Renal cortical epithelial cell (primary cell): ENCODE measurements around the gene TMEM132D. TPM values are rescaled to one million over a fixed set of nuclear protein-coding genes. Genes with fewer than 3 reads are reported as not detected.
"Not testable (repeated sequence)": the region's sequence is repeated elsewhere in the genome, so short reads cannot be mapped to it uniquely, and the experiment has no call there.

Experiments
- DNase-seq: peaks from one replicate; pipeline ENCODE4 v3.0.0-alpha.2; 2011; ENCODE audit warnings: low read depth
- total RNA-seq: library from RNA; depleted of rRNA; stranded (reverse); fragments of >200 nt; gene quantifications from 2 replicates; pipeline ENCODE4 v1.2.3, GENCODE V29; 2014

The TMEM132D gene
- total RNA-seq, 1 donor from 2014 or later = 0.05 TPM

DNA sequence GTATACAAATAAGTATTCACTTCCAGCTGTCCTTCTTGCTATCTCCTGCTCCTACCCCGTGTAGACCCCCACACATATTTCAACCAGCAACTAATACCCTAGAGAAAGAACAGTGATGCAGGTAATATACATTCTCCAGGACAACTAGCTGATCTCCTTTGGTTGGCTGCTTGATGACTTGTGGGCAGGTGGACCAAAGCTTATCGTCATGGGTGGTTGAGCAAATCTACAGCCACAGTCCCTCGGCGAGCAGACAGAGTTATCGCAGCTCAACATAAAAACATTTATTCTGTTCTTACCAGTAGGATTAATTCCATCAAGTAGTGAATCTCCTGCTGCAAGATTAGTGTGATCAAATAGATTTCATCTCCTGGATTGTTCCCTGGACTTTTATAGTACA is 314.3 kb downstream of the TMEM132D start:
- DNase-seq = no peak

GRCh38 chr12:129588142-129588541 is 315.7 kb downstream of the TMEM132D start:
- DNase-seq = no peak

DNA sequence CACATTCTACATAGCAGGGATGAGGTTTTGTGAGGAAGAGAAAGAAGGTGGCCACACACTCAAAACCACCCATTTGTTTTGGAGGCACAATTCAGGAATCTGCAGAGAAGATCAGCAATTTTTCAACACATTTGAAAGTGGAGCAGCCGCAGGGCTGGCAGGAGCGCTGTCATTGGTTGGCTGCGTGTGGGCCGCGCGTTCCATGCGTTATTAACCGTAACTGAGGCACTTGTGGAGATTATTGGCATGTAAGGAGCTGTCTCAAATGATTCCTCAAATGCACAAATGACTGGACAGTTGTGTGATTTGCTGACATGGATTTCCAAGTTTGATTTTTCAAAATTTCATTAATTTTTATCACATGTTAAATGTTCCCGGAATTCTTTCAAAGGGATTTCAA is 318.5 kb downstream of the TMEM132D start:
- no peak for DNase-seq

DNA sequence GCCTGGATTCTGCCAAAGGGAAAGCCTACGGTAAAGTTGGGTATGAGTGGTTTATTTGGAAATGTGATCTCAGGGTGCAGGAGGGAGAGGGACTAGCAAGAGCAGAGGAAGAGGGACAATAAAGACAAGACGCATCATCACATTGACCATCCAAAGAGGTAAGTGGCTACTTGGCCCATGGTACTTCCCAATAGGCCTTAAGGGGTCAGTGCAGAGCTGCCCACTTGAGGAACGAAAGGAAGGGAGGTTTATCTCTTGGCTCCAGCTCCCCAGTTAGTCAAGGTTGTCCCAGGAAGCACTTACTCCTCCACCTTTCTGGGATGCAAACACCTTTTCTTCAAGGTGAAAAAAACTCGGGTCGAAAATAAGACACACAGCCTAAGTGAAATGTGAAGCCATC is 323.9 kb downstream of the TMEM132D start:
- DNase-seq = no peak

DNA sequence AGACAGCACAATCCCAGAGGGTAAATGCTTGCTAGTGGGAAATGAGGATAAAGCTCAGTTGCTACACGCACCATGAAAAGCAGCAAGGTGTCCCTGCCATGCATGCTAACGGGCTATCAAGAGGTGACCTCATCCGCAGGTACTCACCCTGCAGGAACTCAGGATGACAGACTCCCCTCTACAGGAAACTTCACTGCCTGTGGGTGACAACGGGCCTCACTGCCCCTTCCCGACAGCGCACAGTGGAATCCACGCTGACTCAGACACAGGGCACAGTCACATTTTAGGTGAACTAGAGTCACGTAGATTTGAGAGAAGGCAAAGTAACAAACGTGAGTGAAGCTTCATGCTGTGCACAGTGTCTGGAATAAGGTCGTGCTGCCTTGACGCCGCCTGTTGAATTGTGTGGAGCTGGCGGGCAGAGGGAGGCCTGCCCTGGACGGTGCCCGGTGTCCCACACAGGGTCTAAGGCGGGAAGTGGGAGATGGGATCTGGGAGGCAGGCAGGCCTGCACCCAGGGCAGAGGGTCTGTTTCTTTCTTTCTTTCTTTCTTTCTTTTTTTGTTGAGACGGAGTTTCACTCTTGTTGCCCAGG is 331.8 kb downstream of the TMEM132D start:
- no peak for DNase-seq

- DNase-seq = no peak
Measured at GRCh38 chr12:129570796-129571400, 332.9 kb downstream of the TMEM132D start.

DNA sequence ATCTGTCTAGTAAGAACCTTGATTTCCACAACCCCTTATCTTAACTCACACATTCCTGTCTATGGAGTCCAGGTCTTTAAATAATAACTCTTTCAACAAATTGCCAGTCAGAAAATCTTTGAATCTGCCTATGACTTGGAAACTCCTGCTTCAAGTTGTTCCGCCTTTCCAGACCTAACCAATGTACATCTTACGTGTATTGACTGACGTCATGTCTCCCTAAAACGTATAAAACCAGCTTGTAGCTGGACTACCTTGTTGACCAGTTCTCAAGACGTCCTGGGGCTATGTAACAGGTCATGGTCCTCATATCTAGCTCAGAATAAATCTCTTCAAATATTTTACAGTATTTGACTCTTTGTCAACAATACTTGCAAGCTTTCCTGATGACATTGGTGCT is 337.0 kb downstream of the TMEM132D start:
- no peak for DNase-seq

GRCh38 chr12:129564768-129565167 is 339.1 kb downstream of the TMEM132D start:
- no peak for DNase-seq

GRCh38 chr12:129563266-129563665 is 340.6 kb downstream of the TMEM132D start:
- DNase-seq = no peak

DNA sequence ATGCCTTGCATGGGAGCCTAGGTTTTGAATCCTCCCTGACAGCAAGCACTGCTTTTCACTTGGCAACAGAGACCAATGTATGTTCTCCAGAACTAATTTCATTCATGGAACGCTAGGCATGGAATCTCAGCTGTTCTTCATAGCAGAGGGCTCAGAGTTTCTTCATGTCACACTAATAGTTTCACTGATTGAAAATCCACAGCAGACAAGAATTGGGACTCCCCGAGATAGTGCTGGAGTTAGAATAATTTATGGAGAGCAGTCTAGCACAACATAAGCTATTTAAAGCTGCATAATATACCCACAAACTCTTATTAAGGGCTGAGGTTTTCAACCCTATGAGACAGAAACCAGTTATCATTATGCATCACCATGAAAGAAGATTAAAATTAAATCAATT is 342.5 kb downstream of the TMEM132D start:
- DNase-seq = no peak

DNA sequence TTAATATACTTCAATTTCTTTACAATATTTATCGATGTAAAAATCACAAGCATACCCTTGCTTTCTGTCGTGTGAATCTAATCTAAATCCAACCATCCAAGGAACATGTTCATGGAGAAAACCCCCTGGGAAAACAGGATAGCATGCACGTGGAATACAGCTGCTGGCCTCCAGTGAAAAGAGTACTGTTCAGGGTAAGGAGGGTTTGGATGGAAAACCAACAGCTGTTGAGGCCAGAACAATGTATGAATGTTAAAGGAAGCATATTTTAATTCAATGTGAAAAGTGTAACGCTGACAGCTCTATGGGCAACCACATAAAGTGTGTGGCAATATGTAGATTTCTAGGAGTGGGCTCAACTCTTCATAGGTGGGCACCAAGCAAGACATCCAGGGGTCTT is 344.0 kb downstream of the TMEM132D start:
- no peak for DNase-seq

DNA sequence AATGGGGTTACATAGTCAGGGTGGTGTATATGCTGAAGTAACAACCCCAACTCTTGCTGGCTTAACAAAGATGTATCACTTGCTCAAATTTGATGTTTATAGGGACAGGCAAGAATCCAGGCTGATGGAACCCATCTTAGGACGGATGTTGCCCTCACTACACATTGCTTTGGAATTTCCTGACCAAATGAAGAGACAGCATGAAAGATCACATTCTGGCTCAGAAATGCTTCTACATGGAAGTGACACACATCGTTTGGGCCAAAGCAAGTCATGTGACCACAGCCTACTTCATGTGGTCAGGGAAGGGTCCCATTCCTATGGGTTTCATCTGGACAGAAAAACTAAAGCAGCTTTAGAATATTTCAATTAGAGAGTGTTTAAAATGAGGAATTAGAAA is 345.8 kb downstream of the TMEM132D start:
- no peak for DNase-seq

DNA sequence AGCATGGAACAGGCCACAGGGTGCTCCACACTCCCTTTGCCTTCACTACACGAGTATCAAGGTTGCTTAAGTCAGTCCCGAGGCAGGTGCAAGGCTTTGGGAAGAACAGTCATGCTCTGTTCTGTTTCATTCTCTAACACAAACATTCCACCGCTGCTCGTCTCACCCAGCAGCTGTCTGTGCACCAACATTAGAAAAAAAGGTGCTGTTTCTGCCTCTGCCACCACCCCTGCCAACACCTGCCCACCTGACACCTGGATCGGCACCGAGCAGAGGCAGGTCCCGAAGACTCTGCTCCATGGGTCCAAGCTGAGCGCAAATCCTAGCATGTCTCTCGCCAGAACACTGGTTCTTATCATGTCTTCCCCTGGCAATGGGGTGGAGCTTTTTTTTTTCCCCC is 347.7 kb downstream of the TMEM132D start:
- no peak for DNase-seq

DNA sequence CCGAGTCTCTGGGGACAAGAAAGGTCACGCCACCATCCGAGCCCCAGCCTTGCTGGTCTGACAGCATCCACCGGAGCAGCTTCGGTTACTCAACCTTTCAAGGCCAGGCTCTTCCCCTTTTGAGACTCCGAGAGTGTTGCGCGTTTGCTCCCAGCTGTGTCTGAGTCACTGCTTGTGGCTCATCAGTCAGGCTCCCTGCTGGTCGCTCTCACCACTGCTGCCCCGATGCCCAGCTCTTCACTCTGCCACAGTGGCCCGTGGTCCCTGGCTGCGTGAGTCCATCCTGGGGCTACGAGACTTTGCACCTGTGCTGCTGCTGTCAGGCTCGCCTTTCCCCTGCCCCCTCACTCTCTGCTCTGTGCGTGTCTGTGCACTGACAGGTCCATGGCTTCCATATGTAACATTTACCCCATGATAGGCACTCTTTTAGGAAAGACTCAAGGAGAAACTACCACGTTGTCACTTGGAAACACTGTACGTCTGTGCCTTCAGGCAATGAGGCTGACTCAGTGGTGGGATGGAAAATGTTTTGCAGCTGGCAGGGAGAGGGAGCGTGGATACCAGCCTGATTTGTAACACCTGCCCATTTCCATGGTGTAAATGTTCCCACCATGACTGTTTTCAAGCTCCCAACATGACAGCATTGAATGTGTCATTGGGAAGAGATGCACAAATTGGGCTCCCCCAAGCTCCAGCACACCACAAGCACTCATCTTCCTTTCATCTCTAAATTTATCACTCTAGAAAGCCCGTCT is 350.7 kb downstream of the TMEM132D start:
- DNase-seq = no peak

DNA sequence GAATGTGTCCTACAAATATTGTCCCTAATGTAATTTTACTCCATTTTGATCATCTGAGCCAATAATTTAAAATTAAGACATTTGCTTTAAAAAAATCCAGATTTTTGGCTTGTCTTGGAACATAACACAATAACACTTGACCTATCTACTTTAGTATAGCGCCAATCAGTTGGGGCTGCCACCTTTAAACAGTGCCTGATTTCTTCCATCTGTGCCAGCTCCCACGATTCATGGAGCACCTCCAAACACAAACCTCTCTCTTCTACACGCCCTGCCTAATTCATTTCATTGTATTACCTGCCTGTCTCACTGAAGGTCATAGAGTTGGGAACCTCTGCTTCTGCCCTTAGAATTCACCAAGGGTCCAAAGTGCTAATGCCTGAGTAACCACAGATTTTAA is 352.4 kb downstream of the TMEM132D start:
- no peak for DNase-seq

- DNase-seq = no peak
Measured at GRCh38 chr12:129550353-129550752, 353.5 kb downstream of the TMEM132D start.

DNA sequence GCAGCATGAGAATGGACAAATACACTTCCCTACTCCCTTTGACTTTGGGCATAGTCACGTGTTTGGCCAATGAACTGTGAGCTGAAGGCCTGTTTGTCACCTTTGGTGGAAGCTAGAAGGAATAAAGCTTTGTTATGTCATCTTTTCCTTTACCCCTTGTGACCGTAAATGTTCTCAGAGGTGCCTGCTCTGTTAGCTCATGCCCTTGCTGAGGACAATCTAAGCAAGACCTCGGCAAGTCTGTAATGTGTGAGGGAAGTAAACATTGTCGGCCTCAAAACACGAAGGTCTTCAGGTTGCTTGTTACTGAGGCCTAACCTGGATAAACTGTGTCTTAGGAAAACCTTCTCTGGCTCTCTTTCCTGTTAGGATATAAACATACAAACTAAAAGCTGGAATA is 354.2 kb downstream of the TMEM132D start:
- no peak for DNase-seq

DNA sequence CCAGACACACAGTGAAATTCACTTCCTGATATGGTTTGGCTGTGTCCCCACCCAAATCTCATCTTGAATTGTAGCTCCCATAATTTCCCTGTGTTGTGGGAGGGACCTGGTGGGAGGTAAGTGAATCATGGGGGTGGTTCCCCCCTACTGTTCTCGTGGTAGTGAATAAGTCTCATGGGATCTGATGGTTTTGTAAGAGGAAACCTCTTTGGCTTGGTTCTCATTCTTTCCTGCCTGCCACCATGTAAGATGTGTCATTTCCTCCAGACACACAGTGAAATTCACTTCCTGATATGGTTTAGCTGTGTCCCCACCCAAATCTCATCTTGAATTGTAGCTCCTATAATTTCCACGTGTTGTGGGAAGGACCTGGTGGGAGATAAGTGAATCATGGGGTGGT is 354.8 kb downstream of the TMEM132D start:
- DNase-seq = not testable (repeated sequence)

DNA sequence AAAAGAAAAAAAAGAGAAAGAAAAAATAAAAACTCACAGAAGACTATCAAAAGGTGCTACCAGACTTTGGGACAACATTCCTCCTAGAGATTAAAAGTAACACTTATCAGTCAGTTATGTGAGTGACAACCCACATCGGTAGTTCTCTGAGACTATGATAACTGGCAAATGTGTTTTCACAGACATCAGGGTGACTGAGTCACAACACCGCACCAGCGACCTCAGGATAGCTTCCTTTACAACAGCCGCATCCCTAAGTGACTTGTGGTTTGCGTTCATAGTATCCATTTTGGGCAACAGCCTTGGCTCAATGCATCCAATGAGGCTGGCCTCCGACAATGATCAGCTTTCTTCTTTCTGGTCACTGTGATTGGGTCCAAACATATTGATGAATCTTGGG is 359.1 kb downstream of the TMEM132D start:
- DNase-seq = no peak

GRCh38 chr12:129540954-129541353 is 362.9 kb downstream of the TMEM132D start:
- DNase-seq = no peak

DNA sequence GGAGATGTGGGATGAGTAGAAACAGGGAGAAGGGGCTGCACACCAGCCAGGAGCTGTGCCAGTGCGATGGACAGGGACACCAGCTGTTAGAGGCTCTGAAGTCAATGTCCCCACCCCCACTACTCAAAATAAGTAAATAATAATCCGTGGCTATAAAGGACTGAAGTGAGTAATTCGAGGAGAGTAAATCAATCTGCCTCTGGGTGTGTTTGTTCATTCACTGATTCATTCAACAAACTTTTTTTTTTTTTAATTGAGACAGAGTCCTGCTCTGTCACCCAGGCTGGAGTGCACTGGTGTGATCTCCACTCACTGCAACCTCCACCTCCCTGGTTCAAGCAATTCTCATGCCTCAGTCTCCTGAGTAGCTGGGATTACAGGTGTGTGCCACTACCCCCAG is 363.6 kb downstream of the TMEM132D start:
- DNase-seq = no peak

DNA sequence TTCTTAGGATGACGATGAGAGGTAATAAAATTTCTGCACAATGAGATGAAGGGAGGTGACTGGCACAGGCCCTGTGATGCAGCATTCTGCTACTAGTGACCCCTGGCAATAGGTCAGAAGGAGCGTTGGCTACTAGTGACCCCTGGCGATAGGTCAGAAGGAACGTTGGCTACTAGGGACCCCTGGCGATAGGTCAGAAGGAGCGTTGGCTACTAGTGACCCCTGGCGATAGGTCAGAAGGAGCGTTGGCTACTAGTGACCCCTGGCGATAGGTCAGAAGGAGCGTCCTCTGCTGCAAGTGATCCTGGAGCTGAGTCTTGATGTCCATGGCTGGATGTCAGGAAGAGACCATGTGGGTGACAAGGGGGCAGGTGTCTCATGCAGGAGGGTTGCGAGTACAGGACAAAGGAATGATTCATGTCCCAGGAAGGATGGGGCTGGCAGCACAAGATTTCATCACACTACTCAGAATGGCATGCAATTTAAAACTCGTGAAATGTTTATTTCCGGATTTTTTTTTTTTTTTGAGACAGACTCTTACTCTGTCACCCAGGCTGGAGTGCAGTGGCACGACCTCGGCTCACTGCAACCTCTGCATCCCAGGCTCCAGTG is 365.0 kb downstream of the TMEM132D start:
- DNase-seq = not testable (repeated sequence)

DNA sequence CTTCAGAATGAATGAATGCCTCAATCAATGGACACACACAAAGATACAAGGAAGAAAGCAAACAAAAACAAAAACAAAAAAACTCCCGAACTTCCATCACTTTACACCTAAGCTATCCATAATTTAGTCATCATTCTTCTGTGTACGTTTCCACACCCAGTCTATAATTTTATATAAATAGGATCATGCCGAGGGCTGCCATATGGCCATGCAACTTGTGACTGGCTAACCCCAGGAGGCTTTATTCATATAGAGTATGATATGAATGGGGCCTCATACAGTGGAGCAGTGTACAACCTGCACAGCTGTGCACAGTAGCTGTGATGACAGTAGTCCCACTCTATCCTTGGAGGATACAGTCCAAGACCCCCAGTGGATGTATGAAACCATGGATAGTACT is 365.7 kb downstream of the TMEM132D start:
- DNase-seq = no peak
